ENCODE data around the gene PID1. TPM values are rescaled to one million over a fixed set of nuclear protein-coding genes. Genes with fewer than 3 reads are reported as not detected.

Gene PID1
- total RNA-seq, 2 donors from 2014 or later, result 0.55 to 1.6 TPM

GRCh38 chr2:229001196-229001595 lies 269.9 kb downstream of the PID1 start:
- no peaks in the 10 kb centered on the region for H3K27me3 ChIP-seq (ENCODE audit: control insufficient read depth, insufficient read depth, low read length, poor library complexity, severe bottlenecking)
- H3K27me3 Mint-ChIP-seq (ENCODE audit: insufficient read depth), result no peaks in the 10 kb centered on the region
- no peak overlapping the region for H3K4me3 ChIP-seq (ENCODE audit: low read length)
- H3K9me3 ChIP-seq (ENCODE audit: control insufficient read depth, low read length), result peaks cover 34% of the 10 kb centered on the region
- no peak overlapping the region for H3K27ac ChIP-seq (ENCODE audit: low read depth, low read length)
- no peak overlapping the region for H3K4me3 Mint-ChIP-seq
- DNase-seq, result no peak
- TF ChIP-seq, protein P1, sequence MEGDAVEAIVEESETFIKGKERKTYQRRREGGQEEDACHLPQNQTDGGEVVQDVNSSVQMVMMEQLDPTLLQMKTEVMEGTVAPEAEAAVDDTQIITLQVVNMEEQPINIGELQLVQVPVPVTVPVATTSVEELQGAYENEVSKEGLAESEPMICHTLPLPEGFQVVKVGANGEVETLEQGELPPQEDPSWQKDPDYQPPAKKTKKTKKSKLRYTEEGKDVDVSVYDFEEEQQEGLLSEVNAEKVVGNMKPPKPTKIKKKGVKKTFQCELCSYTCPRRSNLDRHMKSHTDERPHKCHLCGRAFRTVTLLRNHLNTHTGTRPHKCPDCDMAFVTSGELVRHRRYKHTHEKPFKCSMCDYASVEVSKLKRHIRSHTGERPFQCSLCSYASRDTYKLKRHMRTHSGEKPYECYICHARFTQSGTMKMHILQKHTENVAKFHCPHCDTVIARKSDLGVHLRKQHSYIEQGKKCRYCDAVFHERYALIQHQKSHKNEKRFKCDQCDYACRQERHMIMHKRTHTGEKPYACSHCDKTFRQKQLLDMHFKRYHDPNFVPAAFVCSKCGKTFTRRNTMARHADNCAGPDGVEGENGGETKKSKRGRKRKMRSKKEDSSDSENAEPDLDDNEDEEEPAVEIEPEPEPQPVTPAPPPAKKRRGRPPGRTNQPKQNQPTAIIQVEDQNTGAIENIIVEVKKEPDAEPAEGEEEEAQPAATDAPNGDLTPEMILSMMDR (conservative IDR thresholded peaks at IDR 0.05), result no peak
- H3K36me3 ChIP-seq (ENCODE audit: control insufficient read depth, insufficient read depth, low read length), result no peaks in the 10 kb centered on the region
- H3K4me1 ChIP-seq (ENCODE audit: control insufficient read depth, insufficient read depth, low read length), result no peaks in the 10 kb centered on the region
- H3K9me3 Mint-ChIP-seq, result peaks cover 44% of the 10 kb centered on the region
- no CpG with 5 or more reads among the region's 1 CpG for WGBS, 2 experiments (ENCODE audit: insufficient coverage in 1 of 2, insufficient read length in 1 of 2)
- no peak overlapping the region for H3K9ac ChIP-seq (ENCODE audit: extremely low read depth, low read length, poor library complexity, severe bottlenecking)
- H3K36me3 Mint-ChIP-seq (ENCODE audit: low read depth), result peaks cover 2% of the 10 kb centered on the region
- no peak overlapping the region for H3K27ac Mint-ChIP-seq
- no peaks in the 10 kb centered on the region for H3K4me1 Mint-ChIP-seq

GRCh38 chr2:228999326-228999725 lies 271.8 kb downstream of the PID1 start:
- Mint-ChIP-seq H3K36me3 (ENCODE audit: low read depth) (peaks cover 2% of the 10 kb centered on the region), H3K27me3 (ENCODE audit: insufficient read depth) (no peaks in the 10 kb centered on the region), H3K4me3 (no peak overlapping the region), H3K27ac (no peak overlapping the region), H3K4me1 (no peaks in the 10 kb centered on the region), H3K9me3 (peaks cover 58% of the 10 kb centered on the region)
- WGBS, 2 experiments (ENCODE audit: insufficient coverage in 1 of 2, insufficient read length in 1 of 2), result 91% methylated on average over 1 of the region's 1 CpG; no CpG with 5 or more reads in 1 of the 2 experiments
- DNase-seq, result no peak
- Histone ChIP-seq H3K4me3 (ENCODE audit: low read length) (no peak overlapping the region), H3K27me3 (ENCODE audit: control insufficient read depth, insufficient read depth, low read length, poor library complexity, severe bottlenecking) (no peaks in the 10 kb centered on the region), H3K9me3 (ENCODE audit: control insufficient read depth, low read length) (peaks cover 34% of the 10 kb centered on the region), H3K9ac (ENCODE audit: extremely low read depth, low read length, poor library complexity, severe bottlenecking) (no peak overlapping the region), H3K36me3 (ENCODE audit: control insufficient read depth, insufficient read depth, low read length) (no peaks in the 10 kb centered on the region), H3K27ac (ENCODE audit: low read depth, low read length) (no peak overlapping the region), H3K4me1 (ENCODE audit: control insufficient read depth, insufficient read depth, low read length) (no peaks in the 10 kb centered on the region)
- TF ChIP-seq, protein P1 (conservative IDR thresholded peaks at IDR 0.05), result no peak

- H3K27ac ChIP-seq (ENCODE audit: low read depth, low read length), result no peak overlapping the region
- H3K27me3 Mint-ChIP-seq (ENCODE audit: insufficient read depth), result no peaks in the 10 kb centered on the region
- no peaks in the 10 kb centered on the region for H3K4me1 Mint-ChIP-seq
- no peaks in the 10 kb centered on the region for H3K36me3 Mint-ChIP-seq (ENCODE audit: low read depth)
- no peak for DNase-seq
- no peaks in the 10 kb centered on the region for H3K4me1 ChIP-seq (ENCODE audit: control insufficient read depth, insufficient read depth, low read length)
- no peak overlapping the region for H3K4me3 Mint-ChIP-seq
- H3K27me3 ChIP-seq (ENCODE audit: control insufficient read depth, insufficient read depth, low read length, poor library complexity, severe bottlenecking), result no peaks in the 10 kb centered on the region
- H3K9me3 Mint-ChIP-seq, result peaks cover 54% of the 10 kb centered on the region
- TF ChIP-seq, protein P1 (conservative IDR thresholded peaks at IDR 0.05), result no peak
- WGBS, 2 experiments (ENCODE audit: insufficient coverage in 1 of 2, insufficient read length in 1 of 2), result 65 to 70% methylated on average over 2 to 3 of the region's 3 CpGs
- no peaks in the 10 kb centered on the region for H3K36me3 ChIP-seq (ENCODE audit: control insufficient read depth, insufficient read depth, low read length)
- no peak overlapping the region for H3K27ac Mint-ChIP-seq
- H3K4me3 ChIP-seq (ENCODE audit: low read length), result no peak overlapping the region
- no peak overlapping the region for H3K9ac ChIP-seq (ENCODE audit: extremely low read depth, low read length, poor library complexity, severe bottlenecking)
- peaks cover 21% of the 10 kb centered on the region for H3K9me3 ChIP-seq (ENCODE audit: control insufficient read depth, low read length)
Observed at GRCh38 chr2:228988786-228989185, 282.3 kb downstream of the PID1 start.

All from endodermal cell (in vitro differentiated cells).